Neural progenitor cell (in vitro differentiated cells): ENCODE results near the gene SLC18B1. TPM values are rescaled to one million over a fixed set of nuclear protein-coding genes. Genes with fewer than 3 reads are reported as not detected.

Source experiments
- DNase-seq: peaks from one replicate; pipeline ENCODE4 v3.0.0-alpha.2; 2016; ENCODE audit warnings: low spot score
- H2AFZ ChIP-seq: fragments of 200-600 bp; sonication (generic); replicated peaks from 2 replicates; pipeline ENCODE4 v1.6.1; 2016; ENCODE audit warnings: antibody characterized with exemption
- H3F3A ChIP-seq: fragments of 200-600 bp; sonication (generic); 2 replicates; pipeline ENCODE4 v1.6.1; 2016; ENCODE audit warnings: antibody characterized with exemption, low read depth
- H3K27ac ChIP-seq: fragments of 200-600 bp; sonication (generic); 2 replicates; pipeline ENCODE4 v1.5.1; 2016; ENCODE audit warnings: mild to moderate bottlenecking
- H3K27me3 ChIP-seq: fragments of 200-600 bp; sonication (generic); 2 replicates; pipeline ENCODE4 v1.6.1; 2016; ENCODE audit warnings: mild to moderate bottlenecking, moderate library complexity
- H3K36me3 ChIP-seq: fragments of 200-600 bp; sonication (generic); 2 replicates; pipeline ENCODE4 v1.5.1; 2016
- H3K4me1 ChIP-seq: fragments of 200-600 bp; sonication (generic); 2 replicates; pipeline ENCODE4 v1.6.1; 2016; ENCODE audit warnings: mixed run types
- H3K4me2 ChIP-seq: fragments of 200-600 bp; sonication (generic); 2 replicates; pipeline ENCODE4 v1.6.1; 2016
- H3K4me3 ChIP-seq: fragments of 200-600 bp; sonication (generic); 2 replicates; pipeline ENCODE4 v1.5.1; 2016
- H3K79me2 ChIP-seq: fragments of 200-600 bp; sonication (generic); 2 replicates; pipeline ENCODE4 v1.6.1; 2016; ENCODE audit warnings: low read depth
- H3K9ac ChIP-seq: fragments of 200-600 bp; sonication (generic); 2 replicates; pipeline ENCODE4 v1.6.1; 2016
- H3K9me3 ChIP-seq: fragments of 200-600 bp; sonication (generic); 2 replicates; pipeline ENCODE4 v1.5.1; 2016; ENCODE audit warnings: low read depth
- H4K20me1 ChIP-seq: fragments of 200-600 bp; sonication (generic); 2 replicates; pipeline ENCODE4 v1.6.1; 2016; ENCODE audit warnings: low read depth
- H3K27ac Mint-ChIP-seq: 3 replicates; pipeline ENCODE4 v1.8.0; 2021; ENCODE audit warnings: mixed read lengths
- H3K27me3 Mint-ChIP-seq: 2 replicates; pipeline ENCODE4 v1.8.0; 2022; ENCODE audit warnings: low read depth, mild to moderate bottlenecking, inconsistent platforms, moderate library complexity, mixed read lengths; ENCODE audit not compliant: insufficient read depth
- H3K36me3 Mint-ChIP-seq: 3 replicates; pipeline ENCODE4 v1.8.0; 2021; ENCODE audit warnings: mixed read lengths
- H3K4me1 Mint-ChIP-seq: 3 replicates; pipeline ENCODE4 v1.8.0; 2021; ENCODE audit warnings: mixed read lengths
- H3K4me3 Mint-ChIP-seq: 3 replicates; pipeline ENCODE4 v1.8.0; 2021; ENCODE audit warnings: mild to moderate bottlenecking, moderate library complexity, mixed read lengths
- H3K9me3 Mint-ChIP-seq: 3 replicates; pipeline ENCODE4 v1.8.0; 2020; ENCODE audit warnings: mixed read lengths
- EZH2 ChIP-seq: fragments of 200-600 bp; sonication (generic); IDR thresholded peaks from 2 replicates; pipeline ENCODE4 v1.6.1; 2017; ENCODE audit warnings: antibody characterized with exemption, mild to moderate bottlenecking, moderate library complexity
- EZH2phosphoT487 ChIP-seq: fragments of 200-600 bp; sonication (generic); IDR thresholded peaks from 2 replicates; pipeline ENCODE4 v1.6.1; 2017; ENCODE audit warnings: antibody characterized with exemption
- total RNA-seq: library from RNA; depleted of rRNA; stranded (reverse); fragments of >200 nt; gene quantifications from 2 replicates; pipeline ENCODE4 v1.2.3, GENCODE V29; 2015; ENCODE audit warnings: low replicate concordance
- TF ChIP-seq, protein P1 (sequence below): fragments of 200-600 bp; sonication (generic); IDR thresholded peaks from 2 replicates; pipeline ENCODE4 v1.5.1; 2017; ENCODE audit warnings: antibody characterized with exemption, mild to moderate bottlenecking

The SLC18B1 gene
- total RNA-seq, 1 donor from 2014 or later, result 4.2 TPM

DNA sequence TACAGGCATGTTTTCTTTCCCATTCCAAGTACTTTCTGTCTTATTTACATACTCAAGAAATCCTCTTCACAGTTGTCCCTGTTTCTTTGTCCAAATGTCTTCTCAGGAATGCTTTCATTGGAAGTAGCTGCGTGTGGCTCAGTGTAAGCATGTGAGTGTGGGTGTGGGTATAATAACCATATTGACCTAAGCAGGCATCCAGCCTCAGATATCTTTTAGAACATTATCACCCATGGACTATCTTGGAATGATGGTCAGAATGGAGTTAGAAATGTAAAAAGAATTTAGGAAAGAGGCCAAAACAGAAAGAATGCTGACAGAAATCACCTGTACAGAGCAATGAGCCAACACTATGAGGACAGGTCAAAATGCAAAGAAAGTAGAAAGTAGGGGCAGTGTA, 57.2 kb downstream of the SLC18B1 start:
- Histone ChIP-seq H3K9ac (no peak overlapping the region), H3K9me3 (no peaks in the 10 kb centered on the region), H3K4me2 (no peak overlapping the region), H2AFZ (no peak overlapping the region), H3K4me1 (no peaks in the 10 kb centered on the region), H4K20me1 (no peaks in the 10 kb centered on the region), H3K27me3 (no peaks in the 10 kb centered on the region), H3K79me2 (no peaks in the 10 kb centered on the region), H3F3A (no peaks in the 10 kb centered on the region), H3K36me3 (no peaks in the 10 kb centered on the region), H3K4me3 (no peak overlapping the region), H3K27ac (no peak overlapping the region)
- H3K27ac Mint-ChIP-seq, result no peak overlapping the region
- H3K27me3 Mint-ChIP-seq, result no peaks in the 10 kb centered on the region
- H3K4me3 Mint-ChIP-seq, result no peak overlapping the region
- H3K9me3 Mint-ChIP-seq, result no peaks in the 10 kb centered on the region
- TF ChIP-seq EZH2phosphoT487 (no peak), EZH2 (no peak)
- TF ChIP-seq, protein P1, sequence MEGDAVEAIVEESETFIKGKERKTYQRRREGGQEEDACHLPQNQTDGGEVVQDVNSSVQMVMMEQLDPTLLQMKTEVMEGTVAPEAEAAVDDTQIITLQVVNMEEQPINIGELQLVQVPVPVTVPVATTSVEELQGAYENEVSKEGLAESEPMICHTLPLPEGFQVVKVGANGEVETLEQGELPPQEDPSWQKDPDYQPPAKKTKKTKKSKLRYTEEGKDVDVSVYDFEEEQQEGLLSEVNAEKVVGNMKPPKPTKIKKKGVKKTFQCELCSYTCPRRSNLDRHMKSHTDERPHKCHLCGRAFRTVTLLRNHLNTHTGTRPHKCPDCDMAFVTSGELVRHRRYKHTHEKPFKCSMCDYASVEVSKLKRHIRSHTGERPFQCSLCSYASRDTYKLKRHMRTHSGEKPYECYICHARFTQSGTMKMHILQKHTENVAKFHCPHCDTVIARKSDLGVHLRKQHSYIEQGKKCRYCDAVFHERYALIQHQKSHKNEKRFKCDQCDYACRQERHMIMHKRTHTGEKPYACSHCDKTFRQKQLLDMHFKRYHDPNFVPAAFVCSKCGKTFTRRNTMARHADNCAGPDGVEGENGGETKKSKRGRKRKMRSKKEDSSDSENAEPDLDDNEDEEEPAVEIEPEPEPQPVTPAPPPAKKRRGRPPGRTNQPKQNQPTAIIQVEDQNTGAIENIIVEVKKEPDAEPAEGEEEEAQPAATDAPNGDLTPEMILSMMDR, result no peak
- DNase-seq, result no peak
- no peaks in the 10 kb centered on the region for H3K36me3 Mint-ChIP-seq
- no peaks in the 10 kb centered on the region for H3K4me1 Mint-ChIP-seq

DNA sequence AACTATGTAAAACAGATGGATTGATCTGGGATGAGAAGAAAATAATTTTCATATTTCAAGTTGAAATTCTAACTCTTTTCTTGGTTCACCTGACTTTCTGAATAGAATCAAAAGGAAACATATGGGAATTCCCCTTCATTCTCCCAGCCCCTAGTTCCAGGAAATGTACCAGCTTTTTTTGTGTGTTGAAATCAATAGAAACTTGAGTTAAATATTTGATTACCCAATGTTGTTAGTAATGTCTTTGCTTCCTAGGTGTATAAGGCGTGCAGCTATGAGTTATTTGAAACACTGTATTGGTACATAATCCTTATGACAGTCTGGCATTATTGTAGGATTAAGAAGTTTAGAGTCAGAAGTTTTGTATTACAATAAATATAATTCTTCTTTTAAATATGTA, 62.2 kb downstream of the SLC18B1 start:
- H3K79me2 ChIP-seq, result no peaks in the 10 kb centered on the region
- no peak overlapping the region for H3K27ac Mint-ChIP-seq
- no peak overlapping the region for H3K4me2 ChIP-seq
- H3K4me3 ChIP-seq, result no peak overlapping the region
- no peak for DNase-seq
- no peak overlapping the region for H3K9ac ChIP-seq
- H3K27me3 ChIP-seq, result no peaks in the 10 kb centered on the region
- H2AFZ ChIP-seq, result no peak overlapping the region
- H3K4me3 Mint-ChIP-seq, result no peak overlapping the region
- H3K4me1 Mint-ChIP-seq, result no peaks in the 10 kb centered on the region
- no peaks in the 10 kb centered on the region for H3K9me3 ChIP-seq
- no peaks in the 10 kb centered on the region for H3K4me1 ChIP-seq
- H3K27me3 Mint-ChIP-seq, result no peaks in the 10 kb centered on the region
- no peaks in the 10 kb centered on the region for H3K9me3 Mint-ChIP-seq
- no peaks in the 10 kb centered on the region for H3K36me3 Mint-ChIP-seq
- H3K27ac ChIP-seq, result no peak overlapping the region
- no peaks in the 10 kb centered on the region for H4K20me1 ChIP-seq
- H3K36me3 ChIP-seq, result no peaks in the 10 kb centered on the region
- TF ChIP-seq EZH2 (no peak), EZH2phosphoT487 (no peak)
- TF ChIP-seq, protein P1, result no peak
- no peaks in the 10 kb centered on the region for H3F3A ChIP-seq

DNA sequence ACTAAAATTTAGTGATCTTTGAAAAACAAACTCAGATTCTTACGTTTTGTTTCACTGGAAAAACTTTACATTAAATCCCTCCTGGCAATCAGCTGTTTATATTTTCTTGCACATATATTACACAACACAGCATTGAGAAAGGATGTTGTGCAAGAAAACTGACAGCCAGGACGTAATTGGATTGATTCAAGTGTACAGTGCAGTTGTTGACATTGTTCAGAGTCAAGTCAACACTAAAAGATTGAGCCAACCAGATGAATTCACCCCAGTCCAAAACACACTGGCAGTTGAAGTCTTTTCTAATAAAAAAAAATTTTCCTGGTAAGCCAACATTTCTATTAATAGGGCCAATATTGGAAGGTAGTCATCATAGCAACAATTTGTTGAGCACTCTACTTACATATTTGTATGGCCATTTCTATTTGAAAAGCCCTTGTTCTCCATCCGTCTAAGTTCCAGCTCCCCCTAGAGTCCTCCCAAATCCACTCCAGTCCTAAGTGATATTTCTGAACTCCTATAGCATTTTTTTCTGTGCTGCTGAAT, 63.7 kb downstream of the SLC18B1 start:
- Histone ChIP-seq H3K79me2 (no peaks in the 10 kb centered on the region), H3K36me3 (no peaks in the 10 kb centered on the region), H3K4me3 (no peak overlapping the region), H3K27me3 (no peaks in the 10 kb centered on the region), H3K9ac (no peak overlapping the region), H4K20me1 (no peaks in the 10 kb centered on the region), H3K9me3 (no peaks in the 10 kb centered on the region), H3K4me1 (no peaks in the 10 kb centered on the region), H3K4me2 (no peak overlapping the region), H3F3A (no peaks in the 10 kb centered on the region), H2AFZ (no peak overlapping the region), H3K27ac (no peak overlapping the region)
- TF ChIP-seq EZH2phosphoT487, result no peak
- TF ChIP-seq, protein P1, result peak; percentile 45
- H3K9me3 Mint-ChIP-seq, result no peaks in the 10 kb centered on the region
- no peaks in the 10 kb centered on the region for H3K27me3 Mint-ChIP-seq
- DNase-seq, result no peak
- no peaks in the 10 kb centered on the region for H3K4me1 Mint-ChIP-seq
- H3K4me3 Mint-ChIP-seq, result no peak overlapping the region
- H3K27ac Mint-ChIP-seq, result no peak overlapping the region
- H3K36me3 Mint-ChIP-seq, result no peaks in the 10 kb centered on the region
